ENCODE results near the gene CEP20. TPM values are rescaled to one million over a fixed set of nuclear protein-coding genes. Genes with fewer than 3 reads are reported as not detected.

Gene CEP20
- total and polyA plus RNA-seq, 2 of the 8 experiments (the other 6 are each of a cell fraction or from before 2014, with no cell fraction given) = 16.2 to 49.0 TPM

DNA sequence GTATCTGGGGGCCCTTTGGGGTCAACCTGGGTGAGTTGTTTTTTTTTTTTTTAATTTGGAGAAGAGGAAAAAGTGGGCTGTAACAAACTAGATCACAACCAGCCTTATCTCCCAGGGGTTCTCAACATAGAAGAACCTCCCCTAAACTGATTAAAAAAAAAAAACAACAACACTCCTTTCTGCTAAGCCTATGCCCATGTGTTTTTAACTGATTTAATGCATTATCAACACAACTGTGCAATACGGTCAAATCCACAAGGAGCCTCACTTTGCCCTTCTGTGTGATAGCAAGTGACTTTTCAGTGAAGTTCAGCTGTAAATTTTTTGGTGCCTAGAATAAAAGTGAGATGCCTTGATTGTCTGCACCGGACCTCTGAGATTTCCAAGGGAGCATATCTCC is 32.2 kb downstream of the CEP20 start (continued):
- TF ChIP-seq, protein P1, sequence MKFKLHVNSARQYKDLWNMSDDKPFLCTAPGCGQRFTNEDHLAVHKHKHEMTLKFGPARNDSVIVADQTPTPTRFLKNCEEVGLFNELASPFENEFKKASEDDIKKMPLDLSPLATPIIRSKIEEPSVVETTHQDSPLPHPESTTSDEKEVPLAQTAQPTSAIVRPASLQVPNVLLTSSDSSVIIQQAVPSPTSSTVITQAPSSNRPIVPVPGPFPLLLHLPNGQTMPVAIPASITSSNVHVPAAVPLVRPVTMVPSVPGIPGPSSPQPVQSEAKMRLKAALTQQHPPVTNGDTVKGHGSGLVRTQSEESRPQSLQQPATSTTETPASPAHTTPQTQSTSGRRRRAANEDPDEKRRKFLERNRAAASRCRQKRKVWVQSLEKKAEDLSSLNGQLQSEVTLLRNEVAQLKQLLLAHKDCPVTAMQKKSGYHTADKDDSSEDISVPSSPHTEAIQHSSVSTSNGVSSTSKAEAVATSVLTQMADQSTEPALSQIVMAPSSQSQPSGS (IDR thresholded peaks at IDR 0.05; ENCODE audit: low read length) = no peak
- no peak for TF ChIP-seq SP2 (IDR thresholded peaks at IDR 0.05; ENCODE audit: low read length)
- TF ChIP-seq CREB1 (IDR thresholded peaks at IDR 0.05) = no peak
- no peak for TF ChIP-seq JUND (IDR thresholded peaks at IDR 0.05; ENCODE audit: low read length)
- no peak for TF ChIP-seq SP4 (IDR thresholded peaks at IDR 0.05; ENCODE audit: low read length)
- TF ChIP-seq, protein P2, sequence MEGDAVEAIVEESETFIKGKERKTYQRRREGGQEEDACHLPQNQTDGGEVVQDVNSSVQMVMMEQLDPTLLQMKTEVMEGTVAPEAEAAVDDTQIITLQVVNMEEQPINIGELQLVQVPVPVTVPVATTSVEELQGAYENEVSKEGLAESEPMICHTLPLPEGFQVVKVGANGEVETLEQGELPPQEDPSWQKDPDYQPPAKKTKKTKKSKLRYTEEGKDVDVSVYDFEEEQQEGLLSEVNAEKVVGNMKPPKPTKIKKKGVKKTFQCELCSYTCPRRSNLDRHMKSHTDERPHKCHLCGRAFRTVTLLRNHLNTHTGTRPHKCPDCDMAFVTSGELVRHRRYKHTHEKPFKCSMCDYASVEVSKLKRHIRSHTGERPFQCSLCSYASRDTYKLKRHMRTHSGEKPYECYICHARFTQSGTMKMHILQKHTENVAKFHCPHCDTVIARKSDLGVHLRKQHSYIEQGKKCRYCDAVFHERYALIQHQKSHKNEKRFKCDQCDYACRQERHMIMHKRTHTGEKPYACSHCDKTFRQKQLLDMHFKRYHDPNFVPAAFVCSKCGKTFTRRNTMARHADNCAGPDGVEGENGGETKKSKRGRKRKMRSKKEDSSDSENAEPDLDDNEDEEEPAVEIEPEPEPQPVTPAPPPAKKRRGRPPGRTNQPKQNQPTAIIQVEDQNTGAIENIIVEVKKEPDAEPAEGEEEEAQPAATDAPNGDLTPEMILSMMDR (IDR thresholded peaks at IDR 0.05; ENCODE audit: control extremely low read depth in 1 of 3, insufficient read depth in 1 of 3, low read depth in 1 of 3, low read length in 3 of 3) = no peak
